ENCODE results near the gene TEX22.

DNA sequence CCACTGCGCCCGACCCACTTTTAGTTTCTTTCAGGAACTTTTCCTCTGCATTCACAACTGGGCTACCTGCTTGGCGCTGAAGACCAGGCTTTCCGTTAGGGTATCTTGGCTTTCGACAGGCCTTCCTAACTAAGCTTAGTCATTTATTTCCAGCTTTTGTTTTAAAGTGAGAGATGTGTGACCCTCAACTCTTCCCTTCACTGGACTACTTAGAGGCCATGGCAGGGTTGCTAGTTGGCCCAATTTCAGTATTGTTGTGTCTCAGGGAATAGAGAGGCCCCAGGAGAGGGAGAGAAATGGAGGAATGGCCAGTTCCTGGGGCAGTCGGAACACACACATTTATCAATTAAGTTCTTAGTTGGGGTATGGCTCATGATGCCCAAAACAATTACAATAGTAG lies 31.7 kb downstream of the TEX22 start:
- TF ChIP-seq, protein P1, sequence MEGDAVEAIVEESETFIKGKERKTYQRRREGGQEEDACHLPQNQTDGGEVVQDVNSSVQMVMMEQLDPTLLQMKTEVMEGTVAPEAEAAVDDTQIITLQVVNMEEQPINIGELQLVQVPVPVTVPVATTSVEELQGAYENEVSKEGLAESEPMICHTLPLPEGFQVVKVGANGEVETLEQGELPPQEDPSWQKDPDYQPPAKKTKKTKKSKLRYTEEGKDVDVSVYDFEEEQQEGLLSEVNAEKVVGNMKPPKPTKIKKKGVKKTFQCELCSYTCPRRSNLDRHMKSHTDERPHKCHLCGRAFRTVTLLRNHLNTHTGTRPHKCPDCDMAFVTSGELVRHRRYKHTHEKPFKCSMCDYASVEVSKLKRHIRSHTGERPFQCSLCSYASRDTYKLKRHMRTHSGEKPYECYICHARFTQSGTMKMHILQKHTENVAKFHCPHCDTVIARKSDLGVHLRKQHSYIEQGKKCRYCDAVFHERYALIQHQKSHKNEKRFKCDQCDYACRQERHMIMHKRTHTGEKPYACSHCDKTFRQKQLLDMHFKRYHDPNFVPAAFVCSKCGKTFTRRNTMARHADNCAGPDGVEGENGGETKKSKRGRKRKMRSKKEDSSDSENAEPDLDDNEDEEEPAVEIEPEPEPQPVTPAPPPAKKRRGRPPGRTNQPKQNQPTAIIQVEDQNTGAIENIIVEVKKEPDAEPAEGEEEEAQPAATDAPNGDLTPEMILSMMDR (IDR thresholded peaks at IDR 0.05; ENCODE audit: low read depth, low read length, missing input control): no peak
- TF ChIP-seq TAF1 (conservative IDR thresholded peaks at IDR 0.05): no peak

All from liver (tissue), 3 donors.